OCI-LY3 (cell line): ENCODE data around the gene TRIM62.

Experiments used
- H2AFZ ChIP-seq: fragments of 200-600, 300-600 bp; shearing (Covaris generic); 2 replicates; pipeline ENCODE4 v1.6.0; 2014; ENCODE audit warnings: antibody characterized with exemption, low read depth, low read length
- H3K27ac ChIP-seq: fragments of 200-600, 300-600 bp; sonication (generic); 2 replicates; pipeline ENCODE4 v1.5.1; 2014; ENCODE audit warnings: mild to moderate bottlenecking, low read length, moderate library complexity, mixed read lengths
- H3K27me3 ChIP-seq: fragments of 200-600, 300-600 bp; sonication (generic); 2 replicates; pipeline ENCODE4 v1.6.1; 2014; ENCODE audit warnings: low read depth, low read length, mixed read lengths
- H3K36me3 ChIP-seq: fragments of 200-600, 300-600 bp; sonication (generic); replicated peaks from 2 replicates; pipeline ENCODE3; 2014; ENCODE audit warnings: low read depth, low read length, mixed read lengths
- H3K4me1 ChIP-seq: fragments of 300-600, 200-600 bp; sonication (generic); 2 replicates; pipeline ENCODE4 v1.6.1; 2014; ENCODE audit warnings: low read length, mixed read lengths
- H3K4me2 ChIP-seq: fragments of 200-600, 300-600 bp; sonication (generic); 2 replicates; pipeline ENCODE4 v1.6.1; 2014; ENCODE audit warnings: low read length, mixed read lengths
- H3K4me3 ChIP-seq: fragments of 300-600, 200-600 bp; sonication (generic); 2 replicates; pipeline ENCODE4 v1.5.1; 2014; ENCODE audit warnings: antibody characterized with exemption, mild to moderate bottlenecking, low read length, moderate library complexity
- H3K79me2 ChIP-seq: fragments of 300-600, 200-600 bp; shearing (Covaris generic); 2 replicates; pipeline ENCODE4 v1.6.1; 2014; ENCODE audit warnings: mild to moderate bottlenecking, low read length, mixed read lengths
- H3K9ac ChIP-seq: fragments of 300-600, 200-600 bp; shearing (Covaris generic); 2 replicates; pipeline ENCODE4 v1.6.0; 2014; ENCODE audit warnings: mild to moderate bottlenecking, low read length, moderate library complexity
- H3K9me3 ChIP-seq: fragments of 200-600, 300-600 bp; shearing (Covaris generic); 2 replicates; pipeline ENCODE4 v1.6.1; 2014; ENCODE audit warnings: low read length, mixed read lengths; ENCODE audit not compliant: insufficient read depth
- H4K20me1 ChIP-seq: fragments of 200-600, 300-600 bp; sonication (generic); 2 replicates; pipeline ENCODE4 v1.6.1; 2016; ENCODE audit warnings: low read length, mixed read lengths; ENCODE audit not compliant: insufficient read depth
- EZH2phosphoT487 ChIP-seq: fragments of 200-600 bp; shearing (Covaris generic); IDR thresholded peaks from 2 replicates; pipeline ENCODE4 v1.6.1; 2018; ENCODE audit warnings: antibody characterized with exemption, mixed run types, low read depth
- TF ChIP-seq, protein P1 (sequence below): fragments of 200-600, 300-600 bp; sonication (generic); IDR thresholded peaks from 2 replicates; pipeline ENCODE4 v1.5.1; 2014; ENCODE audit warnings: antibody characterized with exemption, low read length, low read depth

TRIM62 gene

GRCh38 chr1:33219886-33220661 is 38.2 kb upstream of the TRIM62 start:
- no peak for TF ChIP-seq EZH2phosphoT487
- TF ChIP-seq, protein P1, sequence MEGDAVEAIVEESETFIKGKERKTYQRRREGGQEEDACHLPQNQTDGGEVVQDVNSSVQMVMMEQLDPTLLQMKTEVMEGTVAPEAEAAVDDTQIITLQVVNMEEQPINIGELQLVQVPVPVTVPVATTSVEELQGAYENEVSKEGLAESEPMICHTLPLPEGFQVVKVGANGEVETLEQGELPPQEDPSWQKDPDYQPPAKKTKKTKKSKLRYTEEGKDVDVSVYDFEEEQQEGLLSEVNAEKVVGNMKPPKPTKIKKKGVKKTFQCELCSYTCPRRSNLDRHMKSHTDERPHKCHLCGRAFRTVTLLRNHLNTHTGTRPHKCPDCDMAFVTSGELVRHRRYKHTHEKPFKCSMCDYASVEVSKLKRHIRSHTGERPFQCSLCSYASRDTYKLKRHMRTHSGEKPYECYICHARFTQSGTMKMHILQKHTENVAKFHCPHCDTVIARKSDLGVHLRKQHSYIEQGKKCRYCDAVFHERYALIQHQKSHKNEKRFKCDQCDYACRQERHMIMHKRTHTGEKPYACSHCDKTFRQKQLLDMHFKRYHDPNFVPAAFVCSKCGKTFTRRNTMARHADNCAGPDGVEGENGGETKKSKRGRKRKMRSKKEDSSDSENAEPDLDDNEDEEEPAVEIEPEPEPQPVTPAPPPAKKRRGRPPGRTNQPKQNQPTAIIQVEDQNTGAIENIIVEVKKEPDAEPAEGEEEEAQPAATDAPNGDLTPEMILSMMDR = no peak
- H3K27ac ChIP-seq = no peak overlapping the region
- peaks cover 6% of the 10 kb centered on the region; the same call in 1 of the 2 replicates for H3K9me3 ChIP-seq
- no peak overlapping the region for H3K4me2 ChIP-seq
- no peaks in the 10 kb centered on the region for H3K4me1 ChIP-seq
- no peak overlapping the region for H3K4me3 ChIP-seq
- H4K20me1 ChIP-seq = no peaks in the 10 kb centered on the region
- no peak overlapping the region for H2AFZ ChIP-seq
- H3K9ac ChIP-seq = no peak overlapping the region
- no peaks in the 10 kb centered on the region for H3K36me3 ChIP-seq
- H3K79me2 ChIP-seq = no peaks in the 10 kb centered on the region
- no peaks in the 10 kb centered on the region for H3K27me3 ChIP-seq

GRCh38 chr1:33211972-33212371 is 30.1 kb upstream of the TRIM62 start:
- no peaks in the 10 kb centered on the region for H4K20me1 ChIP-seq
- no peaks in the 10 kb centered on the region for H3K9me3 ChIP-seq
- no peak overlapping the region for H3K27ac ChIP-seq
- no peaks in the 10 kb centered on the region for H3K79me2 ChIP-seq
- H3K27me3 ChIP-seq = peaks cover 4% of the 10 kb centered on the region; the same call in 1 of the 2 replicates
- H2AFZ ChIP-seq = no peak overlapping the region
- H3K4me1 ChIP-seq = peaks cover 12% of the 10 kb centered on the region
- H3K9ac ChIP-seq = no peak overlapping the region
- H3K36me3 ChIP-seq = no peaks in the 10 kb centered on the region
- H3K4me2 ChIP-seq = peak overlapping the region; percentile 15; the same call in 1 of the 2 replicates
- TF ChIP-seq, protein P1 = no peak
- no peak for TF ChIP-seq EZH2phosphoT487
- H3K4me3 ChIP-seq = no peak overlapping the region

DNA sequence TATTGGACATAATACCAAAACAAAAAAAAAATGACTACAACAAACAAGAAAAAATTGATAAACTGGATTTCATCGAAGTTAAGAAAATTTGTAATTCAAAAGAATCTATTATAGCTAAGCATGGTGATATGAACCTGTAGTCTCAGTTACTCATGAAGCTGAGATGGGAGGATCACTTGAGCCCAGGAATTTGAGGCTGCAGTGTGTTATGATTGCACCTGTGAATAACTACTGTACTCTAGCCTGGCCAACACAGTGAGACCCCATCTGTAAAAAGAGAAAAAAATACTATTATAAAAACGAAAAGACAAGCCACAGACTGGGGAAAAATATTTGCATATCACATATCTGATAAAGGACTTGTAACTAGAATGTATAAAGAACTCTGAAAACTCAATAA is 24.5 kb upstream of the TRIM62 start:
- H3K9me3 ChIP-seq = no peaks in the 10 kb centered on the region
- H3K36me3 ChIP-seq = no peaks in the 10 kb centered on the region
- no peaks in the 10 kb centered on the region for H3K4me1 ChIP-seq
- H2AFZ ChIP-seq = no peak overlapping the region
- H3K9ac ChIP-seq = no peak overlapping the region
- no peak overlapping the region for H3K27ac ChIP-seq
- no peak overlapping the region for H3K4me2 ChIP-seq
- peaks cover 3% of the 10 kb centered on the region; the same call in 1 of the 2 replicates for H3K27me3 ChIP-seq
- H3K79me2 ChIP-seq = no peaks in the 10 kb centered on the region
- no peaks in the 10 kb centered on the region for H4K20me1 ChIP-seq
- no peak overlapping the region for H3K4me3 ChIP-seq
- TF ChIP-seq, protein P1 = no peak
- no peak for TF ChIP-seq EZH2phosphoT487

- Histone ChIP-seq H3K4me3 (no peak overlapping the region), H2AFZ (no peak overlapping the region), H3K9me3 (no peaks in the 10 kb centered on the region), H3K4me1 (no peaks in the 10 kb centered on the region), H3K27ac (no peak overlapping the region), H3K4me2 (no peak overlapping the region), H3K9ac (no peak overlapping the region), H3K79me2 (no peaks in the 10 kb centered on the region), H3K36me3 (no peaks in the 10 kb centered on the region), H4K20me1 (no peaks in the 10 kb centered on the region), H3K27me3 (peaks cover 19% of the 10 kb centered on the region; the same call in 1 of the 2 replicates)
- TF ChIP-seq, protein P1 = no peak
- TF ChIP-seq EZH2phosphoT487 = no peak
Measured at GRCh38 chr1:33195556-33195955, 13.7 kb upstream of the TRIM62 start.
